ENCODE results near the gene OXSR1. TPM values are rescaled to one million over a fixed set of nuclear protein-coding genes. Genes with fewer than 3 reads are reported as not detected.

The OXSR1 gene
- total and polyA plus RNA-seq, 2 of the 13 experiments (the other 11 are each of a cell fraction or from before 2014, with no cell fraction given): 27.4 to 32.6 TPM

DNA sequence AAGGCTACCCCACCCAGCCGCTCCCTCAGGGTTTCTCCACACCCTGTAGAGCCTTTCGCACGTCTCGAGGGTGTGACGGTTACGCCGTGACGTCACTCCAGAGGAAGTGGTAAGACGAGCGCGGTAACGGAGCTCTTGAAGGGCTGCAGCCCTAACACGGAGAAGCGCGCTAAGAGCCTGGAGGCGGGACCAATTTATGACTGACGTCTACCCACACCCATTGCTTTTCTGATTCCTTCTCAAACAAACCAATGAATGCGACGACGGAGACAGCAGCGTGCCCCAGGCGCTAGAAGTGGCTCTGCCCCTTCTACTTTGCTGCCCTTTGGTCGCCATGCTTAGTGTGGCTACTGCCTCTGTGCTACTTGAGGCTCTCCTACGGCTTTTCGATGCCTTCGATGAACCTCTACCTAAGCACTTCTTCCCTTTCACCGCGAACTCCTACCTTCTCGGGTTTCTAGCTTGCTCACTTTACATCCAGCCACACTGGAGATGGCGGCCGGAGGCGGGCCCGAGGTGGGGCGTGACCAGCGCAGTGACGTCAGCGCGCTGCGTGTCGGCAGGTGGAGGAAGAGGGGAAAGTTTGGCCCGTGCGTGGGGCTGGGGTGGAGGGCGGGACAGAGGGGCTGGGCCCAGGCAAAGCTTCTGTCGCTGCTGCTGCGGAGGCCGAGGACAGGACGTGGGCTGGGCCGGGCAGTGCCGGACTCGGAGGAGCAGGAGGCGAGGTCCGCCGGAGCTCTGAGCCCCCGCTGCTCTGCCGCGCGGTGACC lies at the start of gene OXSR1 (continued):
- TF ChIP-seq ZBTB34 (CRISPR knock-in tag; IDR thresholded peaks at IDR 0.05) (no peak; the same call in 1 of the 2 replicates), ZNF543 (CRISPR knock-in tag; IDR thresholded peaks at IDR 0.05) (no peak), HOXA5 (CRISPR knock-in tag; IDR thresholded peaks at IDR 0.05) (peak; percentile 70; the same call in 1 of the 2 replicates), NKX3-1 (CRISPR knock-in tag; IDR thresholded peaks at IDR 0.05) (no peak), ZNF263 (CRISPR knock-in tag; IDR thresholded peaks at IDR 0.05) (0 out of 2 replicates have a peak, but pooled peaks have one; percentile 27), ZNF761 (CRISPR knock-in tag; conservative IDR thresholded peaks at IDR 0.05) (peak; percentile 41; the same call in 1 of the 2 replicates), RELA (CRISPR knock-in tag; IDR thresholded peaks at IDR 0.05) (no peak), HNF1A (IDR thresholded peaks at IDR 0.05; ENCODE audit: low read depth) (no peak), HNF1A (CRISPR knock-in tag; IDR thresholded peaks at IDR 0.05; ENCODE audit: borderline replicate concordance) (peak; percentile 49; the same call in 1 of the 2 replicates), ZNF275 (CRISPR knock-in tag; IDR thresholded peaks at IDR 0.05; ENCODE audit: borderline replicate concordance) (peak; percentile 61; the same call in 1 of the 2 replicates), ZNF670 (CRISPR knock-in tag; IDR thresholded peaks at IDR 0.05; ENCODE audit: borderline replicate concordance) (no peak), NFYB (CRISPR knock-in tag; IDR thresholded peaks at IDR 0.05) (peak; percentile 98), ZNF549 (CRISPR knock-in tag; IDR thresholded peaks at IDR 0.05) (no peak), ZNF460 (CRISPR knock-in tag; IDR thresholded peaks at IDR 0.05; ENCODE audit: borderline replicate concordance) (peak; percentile 45; the same call in 1 of the 2 replicates), BRCA1 (CRISPR knock-in tag; IDR thresholded peaks at IDR 0.05) (0 out of 2 replicates have a peak, but pooled peaks have one; percentile 45), TBX2 (CRISPR knock-in tag; IDR thresholded peaks at IDR 0.05; ENCODE audit: borderline replicate concordance) (peak; percentile 78), MTF1 (CRISPR knock-in tag; IDR thresholded peaks at IDR 0.05) (0 out of 2 replicates have a peak, but pooled peaks have one; percentile 28), ZBTB38 (CRISPR knock-in tag; IDR thresholded peaks at IDR 0.05) (peak; percentile 57; the same call in 1 of the 2 replicates), PAF1 (CRISPR knock-in tag; IDR thresholded peaks at IDR 0.05) (no peak)
